HFFc6 (cell line): ENCODE measurements around the gene UMODL1. TPM values are rescaled to one million over a fixed set of nuclear protein-coding genes. Genes with fewer than 3 reads are reported as not detected.

Experiments
- DNase-seq: peaks from one replicate; pipeline ENCODE4 v3.0.0-alpha.2; 2018
- H3K27ac Mint-ChIP-seq: 2 replicates; pipeline ENCODE4 v1.8.0; 2020; ENCODE audit warnings: mild to moderate bottlenecking, mixed read lengths
- H3K27me3 Mint-ChIP-seq: 2 replicates; pipeline ENCODE4 v1.8.0; 2021; ENCODE audit warnings: mild to moderate bottlenecking, moderate library complexity, mixed read lengths; ENCODE audit not compliant: insufficient read depth
- H3K36me3 Mint-ChIP-seq: 2 replicates; pipeline ENCODE4 v1.8.0; 2021; ENCODE audit warnings: low read depth, mixed read lengths
- H3K4me1 Mint-ChIP-seq: 2 replicates; pipeline ENCODE4 v1.8.0; 2020; ENCODE audit warnings: low read depth, mixed read lengths
- H3K4me3 Mint-ChIP-seq: 2 replicates; pipeline ENCODE4 v1.8.0; 2020; ENCODE audit warnings: mild to moderate bottlenecking, moderate library complexity, mixed read lengths
- H3K9me3 Mint-ChIP-seq: 2 replicates; pipeline ENCODE4 v1.8.0; 2020; ENCODE audit warnings: mild to moderate bottlenecking, mixed read lengths
- CTCF ChIP-seq: fragments of 200-600 bp; sonication (generic); IDR thresholded peaks from 2 replicates; pipeline ENCODE4 v1.5.0; 2021; ENCODE audit warnings: antibody characterized with exemption, mild to moderate bottlenecking
- total RNA-seq, 6 experiments: library from RNA; stranded (reverse); fragmentation: NEBNext Ultra II Directional; extraction: Animal tissue kit (Norgen Biotek cat#: 25700); gene quantifications; 2 replicates in 1 of 6; 3 replicates in 5 of 6; pipeline ENCODE4 v1.2.3, GENCODE V29; 2021

The UMODL1 gene
- total RNA-seq, 6 experiments from 2014 or later: not detected

- no peaks in the 10 kb centered on the region for H3K9me3 Mint-ChIP-seq
- DNase-seq: no peak
- H3K27me3 Mint-ChIP-seq: peaks cover 36% of the 10 kb centered on the region
- no peaks in the 10 kb centered on the region for H3K4me1 Mint-ChIP-seq
- H3K4me3 Mint-ChIP-seq: no peak overlapping the region
- TF ChIP-seq CTCF: no peak
- no peaks in the 10 kb centered on the region for H3K36me3 Mint-ChIP-seq
- H3K27ac Mint-ChIP-seq: no peak overlapping the region
Measured at GRCh38 chr21:42148584-42148983, 77.5 kb downstream of the UMODL1 start.

- Mint-ChIP-seq H3K36me3 (no peaks in the 10 kb centered on the region), H3K27ac (no peak overlapping the region), H3K4me1 (no peaks in the 10 kb centered on the region), H3K27me3 (peaks cover 36% of the 10 kb centered on the region), H3K9me3 (no peaks in the 10 kb centered on the region), H3K4me3 (no peak overlapping the region)
- no peak for DNase-seq
- TF ChIP-seq CTCF: no peak
Measured at GRCh38 chr21:42149656-42150473, 78.7 kb downstream of the UMODL1 start.

- no peak for DNase-seq
- Mint-ChIP-seq H3K36me3 (no peaks in the 10 kb centered on the region), H3K4me1 (no peaks in the 10 kb centered on the region), H3K4me3 (no peak overlapping the region), H3K27ac (no peak overlapping the region), H3K27me3 (peaks cover 39% of the 10 kb centered on the region), H3K9me3 (no peaks in the 10 kb centered on the region)
- no peak for TF ChIP-seq CTCF
Measured at GRCh38 chr21:42150474-42151085, 79.5 kb downstream of the UMODL1 start.

- DNase-seq: no peak
- no peak overlapping the region for H3K4me3 Mint-ChIP-seq
- no peaks in the 10 kb centered on the region for H3K9me3 Mint-ChIP-seq
- peaks cover 44% of the 10 kb centered on the region for H3K27me3 Mint-ChIP-seq
- H3K36me3 Mint-ChIP-seq: no peaks in the 10 kb centered on the region
- no peak overlapping the region for H3K27ac Mint-ChIP-seq
- TF ChIP-seq CTCF: no peak
- H3K4me1 Mint-ChIP-seq: no peaks in the 10 kb centered on the region
Measured at GRCh38 chr21:42151148-42151947, 80.2 kb downstream of the UMODL1 start.

- Mint-ChIP-seq H3K4me3 (no peak overlapping the region), H3K36me3 (no peaks in the 10 kb centered on the region), H3K27ac (no peak overlapping the region), H3K4me1 (no peaks in the 10 kb centered on the region), H3K27me3 (peaks cover 46% of the 10 kb centered on the region), H3K9me3 (no peaks in the 10 kb centered on the region)
- TF ChIP-seq CTCF: no peak
- DNase-seq: no peak
Measured at GRCh38 chr21:42151948-42152220, 80.8 kb downstream of the UMODL1 start.
